Panc1 (cell line): ENCODE results near the gene TEX14. TPM values are rescaled to one million over a fixed set of nuclear protein-coding genes. Genes with fewer than 3 reads are reported as not detected.

Source experiments
- ATAC-seq: fragments of 200-7000 bp; cut with Tn5 transposase; 2 replicates; pipeline ENCODE4 v1.9.1; 2020; ENCODE audit warnings: mild to moderate bottlenecking, moderate library complexity
- BruUV-seq: library from RNA; stranded (reverse); fragments of 400-500 nt; replicated peaks from 2 replicates; lab custom pipeline; 2021; lab: Mats Ljungman, UMichigan
- CTCF ChIA-PET: fragments of 300-600 bp; sonication (Branson Sonifier 250); formaldehyde crosslinking; loops from one replicate; lab custom pipeline; 2022; ENCODE audit warnings: antibody characterized with exemption; lab: Charles Lee
- POLR2A ChIA-PET: fragments of 300-600 bp; sonication (Branson Sonifier 250); formaldehyde crosslinking; loops from one replicate; lab custom pipeline; 2022; ENCODE audit warnings: antibody characterized with exemption; lab: Charles Lee
- DNase-seq: peaks from one replicate; pipeline ENCODE4 v3.0.0-alpha.2; 2010; ENCODE audit warnings: low read depth, low spot score
- H3K27ac ChIP-seq: 2 replicates; pipeline ENCODE4 v1.5.1; 2011; ENCODE audit warnings: mild to moderate bottlenecking, low read length, inconsistent platforms
- H3K27me3 ChIP-seq: fragments of 200-500 bp; sonication (Bioruptor generic); 2 replicates; pipeline ENCODE4 v1.6.0; 2014; ENCODE audit warnings: low read length, inconsistent platforms; ENCODE audit not compliant: control insufficient read depth, insufficient read depth
- H3K36me3 ChIP-seq: fragments of 200-500 bp; sonication (Bioruptor generic); 2 replicates; pipeline ENCODE4 v1.5.1; 2014; ENCODE audit warnings: inconsistent platforms, mild to moderate bottlenecking, low read length, moderate library complexity; ENCODE audit not compliant: control insufficient read depth, insufficient read depth
- H3K4me1 ChIP-seq: 2 replicates; pipeline ENCODE4 v1.5.1; 2011; ENCODE audit warnings: inconsistent platforms, mild to moderate bottlenecking, low read length, moderate library complexity; ENCODE audit not compliant: control insufficient read depth, insufficient read depth
- H3K4me3 ChIP-seq, 2 experiments: 2 replicates each; pipeline ENCODE4 v1.5.1; 2011 to 2012; ENCODE audit warnings: low read depth in 2 of 2, low read length in 2 of 2, mild to moderate bottlenecking in 2 of 2, inconsistent platforms in 1 of 2, moderate library complexity in 1 of 2
- H3K9me3 ChIP-seq: fragments of 200-500 bp; sonication (Bioruptor generic); 2 replicates; pipeline ENCODE4 v1.5.1; 2014; ENCODE audit warnings: low read depth, mild to moderate bottlenecking, inconsistent platforms, low read length, moderate library complexity; ENCODE audit not compliant: control insufficient read depth, insufficient read depth
- CTCF ChIP-seq: fragments of 450-650 bp; IDR thresholded peaks from 2 replicates; pipeline ENCODE4 v1.5.1; 2017; ENCODE audit warnings: mild to moderate bottlenecking
- POLR2AphosphoS5 ChIP-seq: IDR thresholded peaks from 2 replicates; pipeline ENCODE4 v1.6.1; 2012; ENCODE audit warnings: mild to moderate bottlenecking, low read depth, low read length, moderate library complexity
- REST ChIP-seq, 2 experiments: IDR thresholded peaks; 2 replicates each; pipeline ENCODE4 v1.6.1; 2011 to 2012; ENCODE audit warnings: low read depth in 2 of 2, control low read depth in 1 of 2, low read length in 1 of 2, mild to moderate bottlenecking in 1 of 2, moderate library complexity in 1 of 2; ENCODE audit not compliant: insufficient read depth in 1 of 2
- SIN3A ChIP-seq: IDR thresholded peaks from 2 replicates; pipeline ENCODE4 v1.6.1; 2012; ENCODE audit warnings: low read depth, mild to moderate bottlenecking, low read length, moderate library complexity, borderline replicate concordance; ENCODE audit not compliant: insufficient read depth
- TCF7L2 ChIP-seq: IDR thresholded peaks from 2 replicates; pipeline ENCODE4 v1.6.1; 2011; ENCODE audit warnings: mild to moderate bottlenecking, low read depth, low read length, inconsistent platforms
- in situ Hi-C: cut with HindIII; loops from 2 replicates; pipeline ENCODE4 v1.10.0; 2016; ENCODE audit warnings: low sequenced_read_pairs, low pct_unique_long_range_greater_than_20kb
- intact Hi-C: fragments of 100-400 bp; cut with micrococcal nuclease; formaldehyde crosslinking; loops from one replicate; pipeline ENCODE4 v1.10.0; 2022; ENCODE audit not compliant: unreplicated experiment
- total RNA-seq: library from RNA; stranded (reverse); gene quantifications from one replicate; pipeline ENCODE4 v1.2.1, GENCODE V29; 2021; ENCODE audit not compliant: unreplicated experiment

TEX14 gene
- total RNA-seq, 1 experiment from 2014 or later = not detected

- Histone ChIP-seq H3K4me1 (no peaks in the 10 kb centered on the region), H3K36me3 (no peaks in the 10 kb centered on the region), H3K27me3 (no peaks in the 10 kb centered on the region), H3K9me3 (no peaks in the 10 kb centered on the region), H3K4me3 (no peak overlapping the region), H3K27ac (no peak overlapping the region)
- in situ Hi-C loops = no loop called here
- ATAC-seq = no peak
- no TSS peak for BruUV-seq
- ChIA-PET CTCF (interaction anchor here (0.6 kb wide), 2 partner anchors 18 to 21 kb away, joined by 5 to 7 read pairs; no protein-coding TSS in a partner anchor), POLR2A (no interaction called here)
- no peak for DNase-seq
- no peak for TF ChIP-seq SIN3A
- TF ChIP-seq CTCF = no peak
- TF ChIP-seq TCF7L2 = no peak
- no peak for TF ChIP-seq POLR2AphosphoS5
- TF ChIP-seq REST (IDR thresholded peaks at IDR 0.05; ENCODE audit: insufficient read depth in 1 of 2, low read depth in 2 of 2, low read length in 1 of 2) = no peak
- intact Hi-C loops = no loop called here
Observed at GRCh38 chr17:58605986-58606385, 85.9 kb downstream of the TEX14 start.

GRCh38 chr17:58605470-58605869 is 86.4 kb downstream of the TEX14 start:
- in situ Hi-C loops = no loop called here
- DNase-seq (no peak), ATAC-seq (no peak)
- no peaks in the 10 kb centered on the region for H3K9me3 ChIP-seq
- TF ChIP-seq REST (IDR thresholded peaks at IDR 0.05; ENCODE audit: insufficient read depth in 1 of 2, low read depth in 2 of 2, low read length in 1 of 2) = no peak
- TF ChIP-seq CTCF = no peak
- no peak for TF ChIP-seq TCF7L2
- no peak for TF ChIP-seq SIN3A
- TF ChIP-seq POLR2AphosphoS5 = no peak
- no peak overlapping the region for H3K4me3 ChIP-seq
- intact Hi-C loops = no loop called here
- no peaks in the 10 kb centered on the region for H3K4me1 ChIP-seq
- BruUV-seq = no TSS peak
- ChIA-PET CTCF (interaction anchor here (0.6 kb wide), 2 partner anchors 18 to 21 kb away, joined by 5 to 7 read pairs; no protein-coding TSS in a partner anchor), POLR2A (no interaction called here)
- H3K36me3 ChIP-seq = no peaks in the 10 kb centered on the region
- H3K27me3 ChIP-seq = no peaks in the 10 kb centered on the region
- no peak overlapping the region for H3K27ac ChIP-seq
